ENCODE measurements around the gene CEBPA.
"Not testable (repeated sequence)": the region's sequence is repeated elsewhere in the genome, so short reads cannot be mapped to it uniquely, and the experiment has no call there.

Gene CEBPA

DNA sequence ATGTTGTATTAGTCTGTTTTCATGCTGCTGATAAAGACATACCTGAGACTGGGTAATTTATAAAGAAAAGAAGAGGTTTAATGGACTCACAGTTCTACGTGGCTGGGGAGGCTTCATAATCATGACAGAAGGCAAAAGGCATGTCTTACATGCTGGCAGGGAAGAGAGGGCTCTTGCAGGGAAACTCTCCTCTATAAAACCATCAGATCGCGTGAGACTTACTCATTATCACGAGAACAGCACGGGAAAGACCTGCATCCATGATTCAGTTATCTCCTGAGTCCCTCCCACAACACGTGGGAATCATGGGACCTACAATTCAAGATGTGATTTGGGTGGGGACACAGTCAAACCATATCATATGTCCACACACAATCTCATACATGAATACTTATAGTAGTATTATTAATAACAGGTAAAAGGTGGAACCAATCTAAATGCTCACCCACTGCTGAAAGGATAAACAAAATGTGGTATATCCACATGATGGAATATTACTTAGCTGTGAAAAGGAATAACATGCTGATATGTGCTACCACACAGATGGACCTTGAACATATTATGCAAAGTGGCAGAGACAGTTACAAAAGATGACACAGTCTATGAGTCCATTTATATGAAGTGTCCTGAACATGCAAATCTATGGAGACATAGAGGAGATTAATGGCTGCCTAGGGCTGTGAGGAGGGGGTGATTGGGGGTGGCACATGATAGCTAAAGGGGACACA, 20.9 kb upstream of the CEBPA start:
- DNase-seq, result no peak

DNA sequence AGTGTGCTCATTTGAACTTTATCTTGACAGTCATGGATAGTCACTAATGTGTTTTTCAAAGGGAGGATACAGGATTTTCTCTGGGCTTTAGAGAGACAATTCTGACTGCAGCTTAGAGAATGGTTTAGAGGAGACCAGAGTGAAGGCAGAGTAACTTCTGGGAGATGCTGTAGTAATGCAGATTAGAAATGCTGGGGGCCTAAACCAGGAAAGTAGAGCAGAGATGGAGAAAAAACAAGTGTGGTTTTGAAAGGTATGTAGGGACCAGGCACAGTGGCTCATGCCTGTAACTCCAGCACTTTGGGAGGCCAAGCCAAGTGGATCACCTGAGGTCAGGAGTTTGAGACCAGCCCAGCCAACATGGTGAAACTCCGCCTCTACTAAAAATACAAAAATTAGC, 18.3 kb upstream of the CEBPA start:
- no peak for DNase-seq

DNA sequence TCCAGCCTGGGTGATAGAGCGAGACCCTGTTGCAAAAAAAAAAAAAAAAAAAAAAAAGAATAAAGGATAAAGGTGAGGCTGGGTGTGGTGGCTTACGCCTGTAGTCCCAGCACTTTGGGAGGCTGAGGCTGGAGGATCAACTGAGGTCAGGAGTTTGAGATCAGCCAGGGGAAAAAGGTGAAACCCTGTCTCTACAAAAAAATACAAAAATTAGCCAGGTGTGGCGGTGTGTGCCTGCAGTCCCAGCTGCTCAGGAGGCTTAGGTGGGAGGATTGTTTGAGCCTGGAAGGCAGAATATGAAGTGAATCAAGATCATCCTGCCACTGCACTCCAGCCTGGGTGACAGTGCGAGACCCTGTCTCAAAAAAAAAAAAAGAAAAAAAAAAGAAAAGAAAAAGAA, 15.7 kb upstream of the CEBPA start:
- not testable (repeated sequence) for DNase-seq

DNA sequence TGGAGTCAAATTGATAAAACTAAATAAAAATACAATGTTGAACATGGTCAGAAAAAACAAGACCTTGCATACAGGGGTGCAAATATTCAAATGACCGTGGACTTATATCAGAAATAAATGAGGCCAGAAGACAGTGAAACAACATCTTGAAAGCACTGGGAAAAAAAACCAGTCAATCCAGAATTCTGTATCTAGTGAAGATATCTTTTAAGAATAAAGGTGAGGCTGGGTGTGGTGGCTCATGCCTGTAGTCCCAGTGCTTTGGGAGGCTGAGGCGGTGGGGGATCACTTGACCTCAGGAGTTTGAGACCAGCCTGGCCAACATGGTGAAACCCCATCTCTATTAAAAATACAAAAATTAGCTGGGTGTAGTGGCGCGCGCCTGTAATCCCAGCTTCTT, 15.2 kb upstream of the CEBPA start:
- no peak for DNase-seq

GRCh38 chr19:33316541-33317264, 14.4 kb upstream of the CEBPA start:
- DNase-seq, result no peak

DNA sequence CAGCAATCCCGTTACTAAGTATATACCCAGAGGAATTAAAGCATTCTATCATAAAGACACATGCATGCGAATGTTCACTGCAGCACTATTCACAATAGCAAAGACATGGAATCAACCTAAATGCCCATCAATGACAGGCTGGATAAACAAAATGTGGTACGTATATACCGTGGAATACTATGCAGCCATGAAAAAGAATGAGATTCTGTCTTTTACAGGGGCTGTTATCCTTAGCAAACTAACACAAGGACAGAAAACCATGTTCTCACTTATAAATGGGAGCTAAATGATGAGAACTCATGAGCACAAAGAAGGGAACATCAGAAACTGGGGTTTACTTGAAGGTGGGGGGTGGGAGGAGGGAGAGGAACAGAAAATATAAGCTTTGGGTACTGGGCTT, 10.5 kb upstream of the CEBPA start:
- not testable (repeated sequence) for DNase-seq

- no peak for DNase-seq
Observed at GRCh38 chr19:33312065-33312464, 9.7 kb upstream of the CEBPA start.

DNA sequence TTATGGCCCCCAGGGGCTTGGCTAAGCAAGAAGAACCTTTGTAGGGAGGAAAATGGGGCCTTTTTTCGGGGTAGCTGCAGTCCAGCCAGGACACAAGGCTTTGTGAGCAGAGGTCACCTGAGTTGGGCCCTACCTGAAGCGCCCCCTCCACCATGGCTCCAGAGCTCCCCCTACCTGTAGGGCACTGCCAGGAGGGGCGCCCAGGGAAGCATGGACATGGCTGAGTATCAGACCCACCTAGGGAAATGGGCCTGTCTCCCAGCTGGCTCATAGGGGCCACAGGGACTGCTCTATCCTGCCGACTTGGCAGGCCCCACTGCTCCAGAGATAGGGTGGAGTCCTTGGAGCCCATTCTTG, 9.0 kb upstream of the CEBPA start:
- no peak for DNase-seq

GRCh38 chr19:33310606-33311325, 8.4 kb upstream of the CEBPA start:
- DNase-seq, result no peak

DNA sequence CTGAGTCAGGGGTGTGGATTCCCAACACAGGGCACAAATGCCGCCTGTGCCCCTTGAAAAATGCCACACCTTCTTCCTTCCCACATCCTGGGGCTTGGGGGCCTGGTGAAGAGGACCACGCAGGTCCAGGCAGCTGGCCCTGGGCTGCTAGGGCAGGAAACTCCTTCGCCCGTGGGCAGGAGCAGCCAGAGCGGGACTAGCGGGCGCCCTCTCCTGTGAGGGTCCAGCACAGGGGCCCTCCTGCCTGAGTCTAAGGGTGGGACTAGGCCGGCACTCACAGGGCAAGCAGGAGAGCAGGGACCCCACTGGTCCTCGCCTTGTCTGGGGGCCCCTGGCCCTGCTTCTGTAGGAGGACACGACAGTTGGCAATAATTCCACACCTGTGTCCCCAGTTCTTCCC, 7.5 kb upstream of the CEBPA start:
- DNase-seq, result no peak

DNA sequence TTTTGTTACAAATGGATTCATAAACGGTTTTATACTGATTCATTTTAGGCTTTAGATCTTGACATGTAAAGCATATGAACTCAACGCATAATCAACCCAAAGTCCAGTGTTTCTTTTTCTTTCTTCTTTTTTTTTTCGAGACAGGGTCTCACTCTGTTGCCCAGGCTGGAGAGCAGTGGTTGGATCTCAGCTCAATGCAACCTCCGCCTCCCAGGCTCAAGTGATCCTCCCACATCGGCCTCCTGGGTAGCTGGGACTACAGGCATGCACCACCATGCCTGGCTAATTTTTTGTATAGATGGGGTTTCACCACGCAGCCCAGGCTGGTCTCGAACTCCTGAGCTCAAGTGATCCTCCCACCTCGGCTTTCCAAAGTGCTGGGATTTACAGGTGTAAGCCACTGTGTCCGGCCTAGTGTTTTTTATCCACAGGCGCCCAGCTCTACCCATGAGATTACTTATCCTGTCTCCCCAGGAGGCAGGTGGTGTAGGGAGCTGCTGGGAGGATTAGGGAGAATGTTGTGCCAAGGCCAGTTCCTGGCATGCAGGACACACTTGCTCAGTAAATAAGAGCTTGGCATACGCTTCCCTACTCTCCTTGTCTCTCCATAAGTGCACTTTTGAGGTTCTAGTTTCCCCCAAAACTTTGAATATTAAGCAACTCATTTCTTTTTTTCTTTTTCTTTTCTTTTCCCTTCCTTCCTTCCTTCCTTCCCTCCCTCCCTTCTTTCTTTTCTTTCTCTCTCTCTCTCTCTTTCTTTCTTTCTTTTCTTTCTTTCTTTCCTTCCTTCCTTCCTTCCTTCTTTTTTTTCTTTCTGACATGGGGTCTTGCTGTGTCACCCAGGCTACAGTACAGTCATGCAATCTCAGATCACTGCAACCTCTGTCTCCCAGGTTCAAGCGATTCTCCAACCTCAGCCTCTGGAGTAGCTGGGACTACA, 4.8 kb upstream of the CEBPA start:
- DNase-seq, result no peak

DNA sequence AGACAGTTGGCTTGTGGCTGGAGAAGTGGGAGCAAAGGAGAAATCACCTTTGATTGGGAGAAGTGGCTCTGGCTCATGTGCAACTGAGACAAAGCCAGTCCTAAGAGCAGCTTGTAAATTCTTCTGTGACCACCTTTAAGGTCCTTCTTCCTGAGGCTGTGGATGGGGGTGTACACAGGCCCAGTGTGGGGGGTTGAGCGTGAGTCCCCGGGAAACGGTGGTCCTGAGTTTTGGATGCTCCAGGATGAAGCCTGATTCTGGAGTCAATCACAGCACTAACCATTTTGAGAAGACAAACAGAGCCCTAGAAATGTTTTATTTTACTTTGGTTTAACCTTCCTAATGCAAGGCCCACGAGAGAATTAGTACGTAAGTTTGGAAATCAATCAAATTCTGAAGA, 3.9 kb upstream of the CEBPA start:
- DNase-seq, result no peak

GRCh38 chr19:33304760-33305647, 2.7 kb upstream of the CEBPA start:
- DNase-seq, result peak; percentile 25

DNA sequence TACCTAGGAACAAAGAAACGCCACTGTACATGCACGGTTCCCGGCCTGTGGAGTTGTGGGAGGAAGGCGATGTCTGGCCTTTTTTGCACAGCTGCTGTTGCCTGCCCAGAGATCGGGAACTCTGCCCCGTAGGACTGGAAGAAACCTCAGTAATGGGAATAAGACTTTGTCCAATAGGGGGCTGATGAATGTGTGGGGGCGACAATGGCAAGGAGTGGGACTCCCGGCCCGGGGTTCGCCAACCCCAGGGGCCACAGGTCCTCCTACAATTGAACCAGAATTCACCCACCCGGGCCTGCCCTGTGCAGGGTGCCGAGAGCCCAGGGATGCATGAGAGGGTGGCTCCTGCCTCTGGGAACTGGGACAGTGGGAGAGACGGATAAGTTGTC, 2.0 kb upstream of the CEBPA start:
- DNase-seq, result no peak

DNA sequence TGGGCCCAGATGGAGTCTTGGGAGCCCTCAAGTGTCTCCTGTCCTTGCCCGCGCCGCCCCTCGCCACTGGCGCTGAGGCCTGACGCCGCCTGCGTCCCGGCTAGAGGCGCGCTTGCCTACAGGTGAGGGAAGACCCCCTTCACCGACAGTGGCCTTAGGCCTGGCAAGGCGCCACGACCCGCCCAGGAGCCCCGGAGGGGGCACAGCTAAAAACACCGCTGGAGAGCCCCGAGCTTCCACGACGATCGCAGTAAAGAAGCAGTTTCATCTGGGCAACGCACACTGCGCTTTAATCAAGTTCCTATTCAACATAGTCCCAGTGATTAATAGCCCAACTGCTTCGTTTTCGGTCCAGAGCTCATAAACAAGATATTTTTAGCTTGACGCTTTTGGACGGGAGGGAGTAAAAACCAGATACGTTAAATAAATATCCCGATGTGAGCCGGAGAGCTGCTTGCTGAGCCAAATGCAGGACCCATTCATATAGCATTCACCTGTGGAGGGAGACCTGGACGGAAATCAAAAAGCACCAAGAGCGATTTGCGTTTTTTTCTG, 1.5 kb upstream of the CEBPA start:
- peak; percentile 25 for DNase-seq

- peak; percentile 54 for DNase-seq
Observed at GRCh38 chr19:33302974-33303790, 848 bp upstream of the CEBPA start.

DNA sequence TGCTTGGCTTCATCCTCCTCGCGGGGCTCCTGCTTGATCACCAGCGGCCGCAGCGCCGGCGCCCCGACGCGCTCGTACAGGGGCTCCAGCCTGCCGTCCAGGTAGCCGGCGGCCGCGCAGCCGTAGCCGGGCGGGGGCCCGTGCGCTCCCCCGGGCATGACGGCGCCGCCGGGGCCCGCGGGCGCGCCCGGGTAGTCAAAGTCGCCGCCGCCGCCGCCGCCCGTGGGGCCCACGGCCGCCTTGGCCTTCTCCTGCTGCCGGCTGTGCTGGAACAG, 497 bp downstream of the CEBPA start:
- peak; percentile 43 for DNase-seq

DNA sequence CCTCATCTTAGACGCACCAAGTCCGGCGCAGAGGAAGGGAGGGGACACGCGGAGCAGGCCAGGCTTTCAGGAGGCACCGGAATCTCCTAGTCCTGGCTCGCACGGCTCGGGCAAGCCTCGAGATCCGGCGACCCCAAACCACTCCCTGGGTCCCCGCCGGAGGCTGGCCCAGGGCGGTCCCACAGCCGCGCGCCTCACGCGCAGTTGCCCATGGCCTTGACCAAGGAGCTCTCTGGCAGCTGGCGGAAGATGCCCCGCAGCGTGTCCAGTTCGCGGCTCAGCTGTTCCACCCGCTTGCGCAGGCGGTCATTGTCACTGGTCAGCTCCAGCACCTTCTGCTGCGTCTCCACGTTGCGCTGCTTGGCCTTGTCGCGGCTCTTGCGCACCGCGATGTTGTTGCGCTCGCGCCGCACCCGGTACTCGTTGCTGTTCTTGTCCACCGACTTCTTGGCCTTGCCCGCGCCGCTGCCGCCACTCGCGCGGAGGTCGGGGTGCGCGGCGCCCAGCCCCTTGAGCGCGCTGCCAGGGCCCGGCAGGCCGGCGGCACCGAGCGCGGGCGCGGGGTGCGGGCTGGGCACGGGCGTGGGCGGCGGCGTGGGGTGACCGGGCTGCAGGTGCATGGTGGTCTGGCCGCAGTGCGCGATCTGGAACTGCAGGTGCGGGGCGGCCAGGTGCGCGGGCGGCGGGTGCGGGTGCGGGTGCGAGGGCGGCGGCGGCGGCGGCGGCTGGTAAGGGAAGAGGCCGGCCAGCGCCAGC, 1.0 kb downstream of the CEBPA start:
- no peak for DNase-seq

DNA sequence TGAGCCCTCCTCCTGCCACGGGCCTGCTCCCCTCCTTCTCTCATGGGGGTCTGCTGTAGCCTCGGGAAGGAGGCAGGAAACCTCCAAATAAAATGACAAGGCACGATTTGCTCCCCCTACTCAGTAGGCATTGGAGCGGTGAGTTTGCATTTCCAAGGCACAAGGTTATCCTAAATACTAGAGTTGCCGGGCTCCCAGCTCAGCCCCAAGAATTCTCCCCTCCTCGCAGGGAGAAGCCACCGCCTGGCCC, 1.5 kb downstream of the CEBPA start:
- no peak for DNase-seq

Measured in NCI-H69 (cell line).